AG09319 (cell line): ENCODE data around the gene KRT6B.
"Not testable (repeated sequence)": the region's sequence is repeated elsewhere in the genome, so short reads cannot be mapped to it uniquely, and the experiment has no call there.

Experiments used
- DNase-seq: peaks from one replicate; pipeline ENCODE4 v3.0.0-alpha.2; 2010; ENCODE audit warnings: low read depth; ENCODE audit errors: extremely low read depth
- CTCF ChIP-seq: IDR thresholded peaks from 2 replicates; pipeline ENCODE4 v1.5.1; 2011; ENCODE audit warnings: low read depth, mild to moderate bottlenecking, inconsistent platforms, low read length, moderate library complexity

KRT6B gene

GRCh38 chr12:52495389-52495788 lies 43.4 kb upstream of the KRT6B start:
- no peak for DNase-seq
- TF ChIP-seq CTCF, result no peak

GRCh38 chr12:52494518-52494917 lies 42.6 kb upstream of the KRT6B start:
- DNase-seq, result no peak
- TF ChIP-seq CTCF, result no peak

GRCh38 chr12:52494100-52494499 lies 42.2 kb upstream of the KRT6B start:
- TF ChIP-seq CTCF, result no peak
- DNase-seq, result no peak

- DNase-seq, result no peak
- TF ChIP-seq CTCF, result no peak
Measured at GRCh38 chr12:52493172-52493571, 41.2 kb upstream of the KRT6B start, which contains the start of gene KRT6A. Gene KRT6A (minus strand): TSS chr12:52493257. CDS start chr12:52493188, 69 bp downstream.

- DNase-seq, result not testable (repeated sequence)
Measured at GRCh38 chr12:52492405-52492804, 40.5 kb upstream of the KRT6B start.

GRCh38 chr12:52491495-52491894 lies 39.5 kb upstream of the KRT6B start:
- not testable (repeated sequence) for DNase-seq

GRCh38 chr12:52488736-52489135 lies 36.8 kb upstream of the KRT6B start:
- no peak for DNase-seq
- no peak for TF ChIP-seq CTCF

- DNase-seq, result not testable (repeated sequence)
Measured at GRCh38 chr12:52487744-52488443, 35.9 kb upstream of the KRT6B start.

- no peak for TF ChIP-seq CTCF
- no peak for DNase-seq
Measured at GRCh38 chr12:52487211-52487610, 35.3 kb upstream of the KRT6B start.
